ENCODE data around the gene FIZ1.

The FIZ1 gene

GRCh38 chr19:55620410-55621204 lies 21.3 kb upstream of the FIZ1 start:
- no peak for ATAC-seq
- TF ChIP-seq CSDC2 (CRISPR knock-in tag; IDR thresholded peaks at IDR 0.05): no peak
- no peak for TF ChIP-seq RARB (CRISPR knock-in tag; IDR thresholded peaks at IDR 0.05)
- no peak for TF ChIP-seq ZNF565 (CRISPR knock-in tag; conservative IDR thresholded peaks at IDR 0.05; ENCODE audit: low read depth)
- no peak for TF ChIP-seq SNAI2 (CRISPR knock-in tag; IDR thresholded peaks at IDR 0.05)
- TF ChIP-seq PPARA (CRISPR knock-in tag; IDR thresholded peaks at IDR 0.05; ENCODE audit: borderline replicate concordance): no peak
- no peak for TF ChIP-seq ARNTL (CRISPR knock-in tag; IDR thresholded peaks at IDR 0.05; ENCODE audit: borderline replicate concordance, low read depth)
- TF ChIP-seq ZFP3 (CRISPR knock-in tag; IDR thresholded peaks at IDR 0.05): no peak
- no peak for TF ChIP-seq TCF4 (CRISPR knock-in tag; IDR thresholded peaks at IDR 0.05; ENCODE audit: borderline replicate concordance)
- no peak for TF ChIP-seq GLIS3 (CRISPR knock-in tag; IDR thresholded peaks at IDR 0.05)
- no peak for TF ChIP-seq ZNF8 (CRISPR knock-in tag; IDR thresholded peaks at IDR 0.05)
- no peak for TF ChIP-seq ZFP30 (CRISPR knock-in tag; IDR thresholded peaks at IDR 0.05)
- TF ChIP-seq POU6F1 (CRISPR knock-in tag; IDR thresholded peaks at IDR 0.05; ENCODE audit: borderline replicate concordance, low read depth): no peak
- no peak for TF ChIP-seq OSR1 (CRISPR knock-in tag; IDR thresholded peaks at IDR 0.05)
- no peak for TF ChIP-seq PATZ1 (CRISPR knock-in tag; IDR thresholded peaks at IDR 0.05; ENCODE audit: borderline replicate concordance)
- no peak for TF ChIP-seq CREB5 (CRISPR knock-in tag; IDR thresholded peaks at IDR 0.05; ENCODE audit: low read depth)

GRCh38 chr19:55619286-55619685 lies 20.0 kb upstream of the FIZ1 start:
- ATAC-seq: no peak
- TF ChIP-seq TSHZ2 (CRISPR knock-in tag; IDR thresholded peaks at IDR 0.05): no peak
- no peak for TF ChIP-seq ZNF8 (CRISPR knock-in tag; IDR thresholded peaks at IDR 0.05)

GRCh38 chr19:55618426-55618825 lies 19.1 kb upstream of the FIZ1 start:
- TF ChIP-seq ZC3H10 (CRISPR knock-in tag; IDR thresholded peaks at IDR 0.05) (no peak), ZNF8 (CRISPR knock-in tag; IDR thresholded peaks at IDR 0.05) (no peak), ZFP30 (CRISPR knock-in tag; IDR thresholded peaks at IDR 0.05) (no peak), POU6F1 (CRISPR knock-in tag; IDR thresholded peaks at IDR 0.05; ENCODE audit: borderline replicate concordance, low read depth) (no peak), ESRRG (CRISPR knock-in tag; IDR thresholded peaks at IDR 0.05) (no peak), CSRNP3 (CRISPR knock-in tag; IDR thresholded peaks at IDR 0.05) (no peak), ZFP3 (CRISPR knock-in tag; IDR thresholded peaks at IDR 0.05) (no peak), ISL1 (CRISPR knock-in tag; IDR thresholded peaks at IDR 0.05) (no peak), TCF4 (CRISPR knock-in tag; IDR thresholded peaks at IDR 0.05; ENCODE audit: borderline replicate concordance) (no peak), OSR1 (CRISPR knock-in tag; IDR thresholded peaks at IDR 0.05) (no peak), CREB5 (CRISPR knock-in tag; IDR thresholded peaks at IDR 0.05; ENCODE audit: low read depth) (no peak), BACH2 (CRISPR knock-in tag; IDR thresholded peaks at IDR 0.05; ENCODE audit: borderline replicate concordance) (no peak), TOX (CRISPR knock-in tag; IDR thresholded peaks at IDR 0.05; ENCODE audit: borderline replicate concordance) (no peak), ARNTL (CRISPR knock-in tag; IDR thresholded peaks at IDR 0.05; ENCODE audit: borderline replicate concordance, low read depth) (no peak)
- no peak for ATAC-seq

All from SK-N-SH treated with all-trans-retinoic acid at 6 μM for 48 hours (cell line).